GM23338 (cell line): Measurements from ENCODE around the gene PHLDA3.

Experiments used
- CREB1 ChIP-seq: fragments of 250-450 bp; sonication (Bioruptor Pico); IDR thresholded peaks from 2 replicates; pipeline ENCODE4 v1.5.0; 2020; ENCODE audit warnings: low read depth, mild to moderate bottlenecking, moderate library complexity
- EZH2 ChIP-seq: fragments of 200-600 bp; sonication (generic); IDR thresholded peaks from one replicate; pipeline ENCODE4 v1.8.0; 2017; ENCODE audit warnings: antibody characterized with exemption, mild to moderate bottlenecking, low read depth; ENCODE audit not compliant: unreplicated experiment
- EZH2phosphoT487 ChIP-seq: fragments of 200-600 bp; sonication (generic); IDR thresholded peaks from one replicate; pipeline ENCODE4 v1.8.1; 2018; ENCODE audit warnings: antibody characterized with exemption; ENCODE audit not compliant: unreplicated experiment
- JUNB ChIP-seq: IDR thresholded peaks from one replicate; pipeline ENCODE4 v1.6.1; 2016; ENCODE audit warnings: antibody characterized with exemption; ENCODE audit not compliant: unreplicated experiment
- NANOG ChIP-seq: IDR thresholded peaks from 2 replicates; pipeline ENCODE4 v1.6.1; 2016; ENCODE audit warnings: antibody characterized with exemption, borderline replicate concordance
- POLR2AphosphoS5 ChIP-seq: IDR thresholded peaks from 2 replicates; pipeline ENCODE4 v1.6.1; 2016; ENCODE audit warnings: antibody characterized with exemption, low read depth
- STAT1 ChIP-seq: IDR thresholded peaks from one replicate; pipeline ENCODE4 v1.6.1; 2016; ENCODE audit warnings: antibody characterized with exemption; ENCODE audit not compliant: unreplicated experiment
- ZNF114 ChIP-seq: fragments of 250-450 bp; sonication (Bioruptor Pico); IDR thresholded peaks from 2 replicates; pipeline ENCODE4 v1.5.0; 2020; ENCODE audit warnings: mild to moderate bottlenecking, moderate library complexity
- ZNF331 ChIP-seq: fragments of 250-450 bp; sonication (Bioruptor Pico); IDR thresholded peaks from 2 replicates; pipeline ENCODE4 v1.5.0; 2020; ENCODE audit warnings: low read depth, mild to moderate bottlenecking, moderate library complexity
- TF ChIP-seq, protein P1 (sequence below), 2 experiments: fragments of 200-600 bp in 1 of 2; sonication (generic) in 1 of 2; conservative IDR thresholded peaks; 2 replicates each; pipeline versions ENCODE4 v1.5.1 to v1.6.1; 2016 to 2017; ENCODE audit warnings: antibody characterized with exemption in 2 of 2, low read depth in 2 of 2, mild to moderate bottlenecking in 2 of 2, moderate library complexity in 1 of 2
- TF ChIP-seq, protein P2 (sequence below): fragments of 250-450 bp; sonication (Bioruptor Pico); IDR thresholded peaks from 2 replicates; pipeline ENCODE4 v1.5.0; 2020; ENCODE audit warnings: mild to moderate bottlenecking, moderate library complexity
- TF ChIP-seq, protein P3 (sequence below): IDR thresholded peaks from one replicate; pipeline ENCODE4 v1.6.1; 2018; ENCODE audit warnings: antibody characterized with exemption; ENCODE audit not compliant: unreplicated experiment
- TF ChIP-seq, protein P4 (sequence below): IDR thresholded peaks from 2 replicates; pipeline ENCODE4 v1.6.1; 2016; ENCODE audit warnings: antibody characterized with exemption

DNA sequence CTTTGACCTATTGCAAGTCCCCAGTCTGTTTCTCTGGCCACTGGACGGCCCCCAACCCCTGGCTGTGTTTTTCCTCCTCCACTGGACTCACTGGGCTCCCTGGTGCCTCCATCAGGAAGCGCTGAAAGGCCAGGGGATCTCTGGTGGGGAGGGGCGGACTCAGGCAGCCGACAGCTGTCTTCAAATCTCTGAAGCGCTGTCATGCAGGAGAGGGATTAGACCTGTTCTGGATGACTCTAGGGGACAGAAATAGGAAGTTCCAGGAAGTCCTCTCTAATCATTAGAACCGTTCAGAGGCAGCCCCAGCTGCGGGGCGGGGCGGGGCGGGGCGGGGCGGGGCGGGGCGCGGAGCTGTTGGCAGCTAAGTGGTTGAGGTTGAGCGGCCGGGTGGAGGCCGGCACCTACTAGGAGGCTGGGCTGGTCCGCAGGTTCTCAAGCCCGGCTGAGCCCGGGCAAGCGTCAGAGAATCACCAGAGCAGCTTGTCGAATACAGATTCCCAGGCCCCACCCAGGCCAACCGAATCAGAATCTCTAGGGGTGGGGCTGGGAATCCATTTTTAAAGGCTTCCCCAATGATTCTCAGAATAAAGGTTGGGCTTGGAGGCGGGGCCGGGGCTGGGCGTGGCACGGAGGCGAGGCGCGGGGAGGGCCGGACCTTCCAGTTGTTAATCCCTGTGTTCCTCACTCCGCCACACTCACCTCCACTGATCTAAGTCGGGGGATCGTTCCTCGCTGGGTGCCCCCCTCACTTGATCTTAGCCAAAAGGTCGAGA lies 11.4 kb upstream of the PHLDA3 start:
- no peak for TF ChIP-seq JUNB
- TF ChIP-seq, protein P1, sequence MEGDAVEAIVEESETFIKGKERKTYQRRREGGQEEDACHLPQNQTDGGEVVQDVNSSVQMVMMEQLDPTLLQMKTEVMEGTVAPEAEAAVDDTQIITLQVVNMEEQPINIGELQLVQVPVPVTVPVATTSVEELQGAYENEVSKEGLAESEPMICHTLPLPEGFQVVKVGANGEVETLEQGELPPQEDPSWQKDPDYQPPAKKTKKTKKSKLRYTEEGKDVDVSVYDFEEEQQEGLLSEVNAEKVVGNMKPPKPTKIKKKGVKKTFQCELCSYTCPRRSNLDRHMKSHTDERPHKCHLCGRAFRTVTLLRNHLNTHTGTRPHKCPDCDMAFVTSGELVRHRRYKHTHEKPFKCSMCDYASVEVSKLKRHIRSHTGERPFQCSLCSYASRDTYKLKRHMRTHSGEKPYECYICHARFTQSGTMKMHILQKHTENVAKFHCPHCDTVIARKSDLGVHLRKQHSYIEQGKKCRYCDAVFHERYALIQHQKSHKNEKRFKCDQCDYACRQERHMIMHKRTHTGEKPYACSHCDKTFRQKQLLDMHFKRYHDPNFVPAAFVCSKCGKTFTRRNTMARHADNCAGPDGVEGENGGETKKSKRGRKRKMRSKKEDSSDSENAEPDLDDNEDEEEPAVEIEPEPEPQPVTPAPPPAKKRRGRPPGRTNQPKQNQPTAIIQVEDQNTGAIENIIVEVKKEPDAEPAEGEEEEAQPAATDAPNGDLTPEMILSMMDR (conservative IDR thresholded peaks at IDR 0.05; ENCODE audit: low read depth in 2 of 2): no peak; a peak in 1 of 4 replicates
- TF ChIP-seq POLR2AphosphoS5: peak; percentile 85
- TF ChIP-seq EZH2: no peak
- no peak for TF ChIP-seq EZH2phosphoT487
- TF ChIP-seq, protein P2, sequence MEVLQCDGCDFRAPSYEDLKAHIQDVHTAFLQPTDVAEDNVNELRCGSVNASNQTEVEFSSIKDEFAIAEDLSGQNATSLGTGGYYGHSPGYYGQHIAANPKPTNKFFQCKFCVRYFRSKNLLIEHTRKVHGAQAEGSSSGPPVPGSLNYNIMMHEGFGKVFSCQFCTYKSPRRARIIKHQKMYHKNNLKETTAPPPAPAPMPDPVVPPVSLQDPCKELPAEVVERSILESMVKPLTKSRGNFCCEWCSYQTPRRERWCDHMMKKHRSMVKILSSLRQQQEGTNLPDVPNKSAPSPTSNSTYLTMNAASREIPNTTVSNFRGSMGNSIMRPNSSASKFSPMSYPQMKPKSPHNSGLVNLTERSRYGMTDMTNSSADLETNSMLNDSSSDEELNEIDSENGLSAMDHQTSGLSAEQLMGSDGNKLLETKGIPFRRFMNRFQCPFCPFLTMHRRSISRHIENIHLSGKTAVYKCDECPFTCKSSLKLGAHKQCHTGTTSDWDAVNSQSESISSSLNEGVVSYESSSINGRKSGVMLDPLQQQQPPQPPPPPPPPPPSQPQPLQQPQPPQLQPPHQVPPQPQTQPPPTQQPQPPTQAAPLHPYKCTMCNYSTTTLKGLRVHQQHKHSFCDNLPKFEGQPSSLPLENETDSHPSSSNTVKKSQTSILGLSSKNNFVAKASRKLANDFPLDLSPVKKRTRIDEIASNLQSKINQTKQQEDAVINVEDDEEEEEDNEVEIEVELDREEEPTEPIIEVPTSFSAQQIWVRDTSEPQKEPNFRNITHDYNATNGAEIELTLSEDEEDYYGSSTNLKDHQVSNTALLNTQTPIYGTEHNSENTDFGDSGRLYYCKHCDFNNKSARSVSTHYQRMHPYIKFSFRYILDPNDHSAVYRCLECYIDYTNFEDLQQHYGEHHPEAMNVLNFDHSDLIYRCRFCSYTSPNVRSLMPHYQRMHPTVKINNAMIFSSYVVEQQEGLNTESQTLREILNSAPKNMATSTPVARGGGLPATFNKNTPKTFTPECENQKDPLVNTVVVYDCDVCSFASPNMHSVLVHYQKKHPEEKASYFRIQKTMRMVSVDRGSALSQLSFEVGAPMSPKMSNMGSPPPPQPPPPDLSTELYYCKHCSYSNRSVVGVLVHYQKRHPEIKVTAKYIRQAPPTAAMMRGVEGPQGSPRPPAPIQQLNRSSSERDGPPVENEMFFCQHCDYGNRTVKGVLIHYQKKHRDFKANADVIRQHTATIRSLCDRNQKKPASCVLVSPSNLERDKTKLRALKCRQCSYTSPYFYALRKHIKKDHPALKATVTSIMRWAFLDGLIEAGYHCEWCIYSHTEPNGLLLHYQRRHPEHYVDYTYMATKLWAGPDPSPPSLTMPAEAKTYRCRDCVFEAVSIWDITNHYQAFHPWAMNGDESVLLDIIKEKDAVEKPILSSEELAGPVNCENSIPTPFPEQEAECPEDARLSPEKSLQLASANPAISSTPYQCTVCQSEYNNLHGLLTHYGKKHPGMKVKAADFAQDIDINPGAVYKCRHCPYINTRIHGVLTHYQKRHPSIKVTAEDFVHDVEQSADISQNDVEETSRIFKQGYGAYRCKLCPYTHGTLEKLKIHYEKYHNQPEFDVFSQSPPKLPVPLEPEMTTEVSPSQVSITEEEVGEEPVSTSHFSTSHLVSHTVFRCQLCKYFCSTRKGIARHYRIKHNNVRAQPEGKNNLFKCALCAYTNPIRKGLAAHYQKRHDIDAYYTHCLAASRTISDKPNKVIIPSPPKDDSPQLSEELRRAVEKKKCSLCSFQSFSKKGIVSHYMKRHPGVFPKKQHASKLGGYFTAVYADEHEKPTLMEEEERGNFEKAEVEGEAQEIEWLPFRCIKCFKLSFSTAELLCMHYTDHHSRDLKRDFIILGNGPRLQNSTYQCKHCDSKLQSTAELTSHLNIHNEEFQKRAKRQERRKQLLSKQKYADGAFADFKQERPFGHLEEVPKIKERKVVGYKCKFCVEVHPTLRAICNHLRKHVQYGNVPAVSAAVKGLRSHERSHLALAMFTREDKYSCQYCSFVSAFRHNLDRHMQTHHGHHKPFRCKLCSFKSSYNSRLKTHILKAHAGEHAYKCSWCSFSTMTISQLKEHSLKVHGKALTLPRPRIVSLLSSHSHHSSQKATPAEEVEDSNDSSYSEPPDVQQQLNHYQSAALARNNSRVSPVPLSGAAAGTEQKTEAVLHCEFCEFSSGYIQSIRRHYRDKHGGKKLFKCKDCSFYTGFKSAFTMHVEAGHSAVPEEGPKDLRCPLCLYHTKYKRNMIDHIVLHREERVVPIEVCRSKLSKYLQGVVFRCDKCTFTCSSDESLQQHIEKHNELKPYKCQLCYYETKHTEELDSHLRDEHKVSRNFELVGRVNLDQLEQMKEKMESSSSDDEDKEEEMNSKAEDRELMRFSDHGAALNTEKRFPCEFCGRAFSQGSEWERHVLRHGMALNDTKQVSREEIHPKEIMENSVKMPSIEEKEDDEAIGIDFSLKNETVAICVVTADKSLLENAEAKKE (CRISPR knock-in tag): peak; percentile 95
- TF ChIP-seq, protein P3, sequence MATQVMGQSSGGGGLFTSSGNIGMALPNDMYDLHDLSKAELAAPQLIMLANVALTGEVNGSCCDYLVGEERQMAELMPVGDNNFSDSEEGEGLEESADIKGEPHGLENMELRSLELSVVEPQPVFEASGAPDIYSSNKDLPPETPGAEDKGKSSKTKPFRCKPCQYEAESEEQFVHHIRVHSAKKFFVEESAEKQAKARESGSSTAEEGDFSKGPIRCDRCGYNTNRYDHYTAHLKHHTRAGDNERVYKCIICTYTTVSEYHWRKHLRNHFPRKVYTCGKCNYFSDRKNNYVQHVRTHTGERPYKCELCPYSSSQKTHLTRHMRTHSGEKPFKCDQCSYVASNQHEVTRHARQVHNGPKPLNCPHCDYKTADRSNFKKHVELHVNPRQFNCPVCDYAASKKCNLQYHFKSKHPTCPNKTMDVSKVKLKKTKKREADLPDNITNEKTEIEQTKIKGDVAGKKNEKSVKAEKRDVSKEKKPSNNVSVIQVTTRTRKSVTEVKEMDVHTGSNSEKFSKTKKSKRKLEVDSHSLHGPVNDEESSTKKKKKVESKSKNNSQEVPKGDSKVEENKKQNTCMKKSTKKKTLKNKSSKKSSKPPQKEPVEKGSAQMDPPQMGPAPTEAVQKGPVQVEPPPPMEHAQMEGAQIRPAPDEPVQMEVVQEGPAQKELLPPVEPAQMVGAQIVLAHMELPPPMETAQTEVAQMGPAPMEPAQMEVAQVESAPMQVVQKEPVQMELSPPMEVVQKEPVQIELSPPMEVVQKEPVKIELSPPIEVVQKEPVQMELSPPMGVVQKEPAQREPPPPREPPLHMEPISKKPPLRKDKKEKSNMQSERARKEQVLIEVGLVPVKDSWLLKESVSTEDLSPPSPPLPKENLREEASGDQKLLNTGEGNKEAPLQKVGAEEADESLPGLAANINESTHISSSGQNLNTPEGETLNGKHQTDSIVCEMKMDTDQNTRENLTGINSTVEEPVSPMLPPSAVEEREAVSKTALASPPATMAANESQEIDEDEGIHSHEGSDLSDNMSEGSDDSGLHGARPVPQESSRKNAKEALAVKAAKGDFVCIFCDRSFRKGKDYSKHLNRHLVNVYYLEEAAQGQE: no peak
- TF ChIP-seq, protein P4, sequence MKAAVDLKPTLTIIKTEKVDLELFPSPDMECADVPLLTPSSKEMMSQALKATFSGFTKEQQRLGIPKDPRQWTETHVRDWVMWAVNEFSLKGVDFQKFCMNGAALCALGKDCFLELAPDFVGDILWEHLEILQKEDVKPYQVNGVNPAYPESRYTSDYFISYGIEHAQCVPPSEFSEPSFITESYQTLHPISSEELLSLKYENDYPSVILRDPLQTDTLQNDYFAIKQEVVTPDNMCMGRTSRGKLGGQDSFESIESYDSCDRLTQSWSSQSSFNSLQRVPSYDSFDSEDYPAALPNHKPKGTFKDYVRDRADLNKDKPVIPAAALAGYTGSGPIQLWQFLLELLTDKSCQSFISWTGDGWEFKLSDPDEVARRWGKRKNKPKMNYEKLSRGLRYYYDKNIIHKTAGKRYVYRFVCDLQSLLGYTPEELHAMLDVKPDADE: no peak
- TF ChIP-seq NANOG: no peak
- peak; percentile 58; the same call in 1 of the 2 replicates for TF ChIP-seq CREB1 (CRISPR knock-in tag)
- 0 out of 2 replicates have a peak, but pooled peaks have one; percentile 0 for TF ChIP-seq ZNF331 (CRISPR knock-in tag)
- TF ChIP-seq ZNF114 (CRISPR knock-in tag): no peak
- TF ChIP-seq STAT1: no peak
